A549 treated with CpdA at 1 μM for 4 hours (cell line): Measurements from ENCODE around the gene RBFA. TPM values are rescaled to one million over a fixed set of nuclear protein-coding genes. Genes with fewer than 3 reads are reported as not detected.

ENCODE experiments used
- total RNA-seq: library from RNA; stranded (reverse); fragments of 200-300 nt; extraction: Qiagen RNA extraction; gene quantifications from 5 replicates; pipeline ENCODE4 v1.2.3, GENCODE V29; 2022; ENCODE audit warnings: low read depth

Gene RBFA
- 26.9 to 31.3 TPM (median 28.6 TPM) in 5 replicates for total RNA-seq

GRCh38 chr18:80034068-80034851, at the start of gene RBFA:
RBFA (plus strand) TSS chr18:80034434; CDS start chr18:80034496, 62 bp downstream.

GRCh38 chr18:79988451-79989194, 45.6 kb upstream of the RBFA start, which contains the start of gene TXNL4A:
TXNL4A (minus strand) TSS chr18:79988563; CDS start chr18:79988392, 171 bp downstream.

Other genes starting within 250 kb of the RBFA start
- gene KCNG2, start 236.5 kb upstream of the RBFA start, total RNA-seq, result not detected in 5 replicates
- 10.8 to 19.3 TPM (median 16.4 TPM) in 5 replicates for gene SLC66A2, start 82.8 kb upstream of the RBFA start, total RNA-seq
- gene HSBP1L1, start 69.8 kb upstream of the RBFA start, total RNA-seq, result 10.1 to 13.5 TPM (median 12.3 TPM) in 5 replicates
- gene TXNL4A, start 45.9 kb upstream of the RBFA start, total RNA-seq, result 85.2 to 162 TPM (median 149 TPM) in 5 replicates
- gene ADNP2, start 74.8 kb downstream of the RBFA start, total RNA-seq, result 11.3 to 14.3 TPM (median 11.7 TPM) in 5 replicates
- gene PARD6G, start 213.1 kb downstream of the RBFA start, total RNA-seq, result 2.1 to 3.7 TPM (median 3.0 TPM) in 5 replicates